AG04449 (cell line): ENCODE data around the gene PLPP3.

Experiments used
- CTCF ChIA-PET: fragments of 350-600 bp; formaldehyde crosslinking; extraction: SDS; loops from one replicate; lab custom pipeline; 2021; ENCODE audit warnings: antibody characterized with exemption; lab: Yijun Ruan, JAX
- POLR2A ChIA-PET: fragments of 400-600, 350-600 bp; formaldehyde crosslinking; extraction: SDS; loops from one replicate; lab custom pipeline; 2020; ENCODE audit warnings: antibody characterized with exemption, inconsistent platforms; lab: Yijun Ruan, JAX
- DNase-seq: peaks from one replicate; pipeline ENCODE4 v3.0.0-alpha.2; 2010; ENCODE audit warnings: low read depth, low spot score
- H3K4me3 ChIP-seq: 2 replicates; pipeline ENCODE4 v1.5.1; 2011; ENCODE audit warnings: low read depth, mild to moderate bottlenecking, control low read depth, low read length
- CTCF ChIP-seq: IDR thresholded peaks from one replicate; pipeline ENCODE4 v1.5.1; 2011; ENCODE audit warnings: mild to moderate bottlenecking, moderate library complexity, low read length, control low read depth, inconsistent platforms; ENCODE audit not compliant: insufficient read depth; ENCODE audit errors: missing control alignments

PLPP3 gene

GRCh38 chr1:56542651-56543050 is 36.7 kb downstream of the PLPP3 start:
- ChIA-PET CTCF (interaction anchor here (1.1 kb wide), 1 partner anchor 15 kb away, joined by 3 read pairs; no protein-coding TSS in a partner anchor), POLR2A (no interaction called here)
- TF ChIP-seq CTCF, result no peak
- H3K4me3 ChIP-seq, result no peak overlapping the region
- DNase-seq, result no peak

- no peak for DNase-seq
- ChIA-PET POLR2A (no interaction called here), CTCF (no interaction called here)
- no peak overlapping the region for H3K4me3 ChIP-seq
- TF ChIP-seq CTCF, result no peak
Observed at GRCh38 chr1:56541408-56541807, 38.0 kb downstream of the PLPP3 start.

GRCh38 chr1:56540467-56540866 is 38.9 kb downstream of the PLPP3 start:
- ChIA-PET POLR2A (no interaction called here), CTCF (no interaction called here)
- no peak overlapping the region for H3K4me3 ChIP-seq
- no peak for DNase-seq
- no peak for TF ChIP-seq CTCF

GRCh38 chr1:56539520-56539931 is 39.8 kb downstream of the PLPP3 start:
- DNase-seq, result no peak
- ChIA-PET POLR2A (no interaction called here), CTCF (no interaction called here)
- TF ChIP-seq CTCF, result no peak
- no peak overlapping the region for H3K4me3 ChIP-seq

GRCh38 chr1:56538532-56538931 is 40.8 kb downstream of the PLPP3 start:
- no peak for DNase-seq
- no peak for TF ChIP-seq CTCF
- CTCF ChIA-PET, result no interaction called here
- no peak overlapping the region for H3K4me3 ChIP-seq
- POLR2A ChIA-PET, result no interaction called here

GRCh38 chr1:56537660-56538059 is 41.7 kb downstream of the PLPP3 start:
- no peak for DNase-seq
- TF ChIP-seq CTCF, result no peak
- ChIA-PET CTCF (interaction anchor here (1.0 kb wide), 1 partner anchor 283 kb away, joined by 5 read pairs; no protein-coding TSS in a partner anchor), POLR2A (no interaction called here)
- H3K4me3 ChIP-seq, result no peak overlapping the region
